ENCODE results near the gene CSF2RB.

Gene CSF2RB

GRCh38 chr22:36913427-36914389 is at the start of gene CSF2RB:
Gene CSF2RB, plus strand, starts transcription at chr22:36913628. Its CDS starts 8,580 bp downstream, at chr22:36922208.
- H3K27ac ChIP-seq, result no peak within 1 kb of the TSS
- TF ChIP-seq CTCF (conservative IDR thresholded peaks at IDR 0.05), result no peak
- TF ChIP-seq ZFX (IDR thresholded peaks at IDR 0.05), result no peak

- no peak overlapping the region for H3K27ac ChIP-seq
Measured at GRCh38 chr22:36863979-36864378, 49.4 kb upstream of the CSF2RB start.

GRCh38 chr22:36864454-36865215 is 48.8 kb upstream of the CSF2RB start:
- H3K27ac ChIP-seq, result no peak overlapping the region
- TF ChIP-seq CTCF (conservative IDR thresholded peaks at IDR 0.05) (no peak), ZFX (IDR thresholded peaks at IDR 0.05) (no peak)

More at GRCh38 chr22:36863979-36864378, 49.4 kb upstream of the CSF2RB start:
- TF ChIP-seq ZFX (IDR thresholded peaks at IDR 0.05) (no peak), CTCF (conservative IDR thresholded peaks at IDR 0.05) (no peak)

- no peak overlapping the region for H3K27ac ChIP-seq
- TF ChIP-seq ZFX (IDR thresholded peaks at IDR 0.05), result no peak
- no peak for TF ChIP-seq CTCF (conservative IDR thresholded peaks at IDR 0.05)
Measured at GRCh38 chr22:36865346-36865745, 48.1 kb upstream of the CSF2RB start.

- H3K27ac ChIP-seq, result no peak overlapping the region
- TF ChIP-seq ZFX (IDR thresholded peaks at IDR 0.05) (no peak), CTCF (conservative IDR thresholded peaks at IDR 0.05) (no peak)
Measured at GRCh38 chr22:36867695-36868094, 45.7 kb upstream of the CSF2RB start.

GRCh38 chr22:36868546-36869181 is 44.8 kb upstream of the CSF2RB start:
- H3K27ac ChIP-seq, result no peak overlapping the region

More at GRCh38 chr22:36868546-36869181, 44.8 kb upstream of the CSF2RB start:
- TF ChIP-seq CTCF (conservative IDR thresholded peaks at IDR 0.05) (no peak), ZFX (IDR thresholded peaks at IDR 0.05) (no peak)
